NCI-H1105 (cell line): ENCODE results near the gene TOR1B.

Experiments
- DNase-seq: peaks from one replicate; lab custom pipeline; 2025; lab: John Stamatoyannopoulos, UW

The TOR1B gene

DNA sequence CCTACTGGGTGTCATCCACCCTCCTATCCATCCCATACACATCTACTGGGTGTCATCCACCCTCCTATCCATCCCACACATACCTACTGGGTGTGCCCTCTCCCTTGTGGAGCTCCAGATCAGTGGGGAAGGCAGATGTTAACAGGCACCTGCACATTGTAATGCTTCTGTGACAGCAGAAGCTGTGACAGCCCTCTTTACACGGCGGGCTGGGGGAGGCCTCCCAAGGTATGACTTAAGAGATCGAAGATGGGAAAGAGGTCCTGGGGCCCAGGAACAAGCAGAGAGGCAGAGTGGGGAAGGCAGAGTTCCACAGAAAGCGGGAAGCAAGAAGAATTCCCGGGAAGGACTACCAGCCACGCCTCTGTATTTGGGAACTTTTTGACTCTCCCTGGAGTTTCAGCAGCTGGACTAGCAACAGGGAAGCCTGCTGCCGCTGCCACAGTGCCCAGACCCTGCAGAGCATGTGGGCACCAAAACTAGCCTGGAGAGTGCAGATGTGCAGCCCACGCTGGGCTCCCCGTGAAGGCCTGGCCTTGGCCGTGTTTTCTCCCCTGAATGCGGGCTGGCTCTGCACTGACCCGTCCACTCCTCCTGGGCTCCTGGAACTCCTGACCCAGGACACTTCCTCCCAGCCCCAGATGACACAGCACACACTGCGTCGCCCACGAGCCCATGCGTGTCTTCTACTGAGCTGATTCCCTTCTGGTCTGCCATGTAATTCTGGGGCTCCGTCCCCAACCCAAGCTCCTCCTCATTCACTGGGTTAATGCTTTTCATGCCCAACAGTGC, 11.6 kb downstream of the TOR1B start:
- no peak for DNase-seq

DNA sequence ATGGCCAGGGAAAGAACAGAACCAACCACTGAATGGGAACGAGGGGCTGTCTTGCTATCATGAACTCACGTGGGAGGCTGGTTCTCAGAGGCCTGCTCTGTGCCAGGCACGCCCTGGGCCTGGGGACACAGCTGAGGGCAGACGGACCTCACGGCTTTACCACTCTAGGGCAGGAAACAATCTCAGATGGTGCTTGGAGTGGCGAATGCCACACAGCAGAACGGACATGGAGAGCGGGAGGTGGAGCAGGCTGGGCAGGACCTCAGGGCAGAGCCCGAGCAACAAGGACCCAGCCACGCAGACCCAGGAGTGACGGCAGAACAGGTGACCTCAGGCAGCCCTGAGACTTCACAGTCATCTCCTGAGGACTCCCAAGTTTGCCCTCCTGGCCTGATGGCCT, 12.3 kb downstream of the TOR1B start:
- no peak for DNase-seq

DNA sequence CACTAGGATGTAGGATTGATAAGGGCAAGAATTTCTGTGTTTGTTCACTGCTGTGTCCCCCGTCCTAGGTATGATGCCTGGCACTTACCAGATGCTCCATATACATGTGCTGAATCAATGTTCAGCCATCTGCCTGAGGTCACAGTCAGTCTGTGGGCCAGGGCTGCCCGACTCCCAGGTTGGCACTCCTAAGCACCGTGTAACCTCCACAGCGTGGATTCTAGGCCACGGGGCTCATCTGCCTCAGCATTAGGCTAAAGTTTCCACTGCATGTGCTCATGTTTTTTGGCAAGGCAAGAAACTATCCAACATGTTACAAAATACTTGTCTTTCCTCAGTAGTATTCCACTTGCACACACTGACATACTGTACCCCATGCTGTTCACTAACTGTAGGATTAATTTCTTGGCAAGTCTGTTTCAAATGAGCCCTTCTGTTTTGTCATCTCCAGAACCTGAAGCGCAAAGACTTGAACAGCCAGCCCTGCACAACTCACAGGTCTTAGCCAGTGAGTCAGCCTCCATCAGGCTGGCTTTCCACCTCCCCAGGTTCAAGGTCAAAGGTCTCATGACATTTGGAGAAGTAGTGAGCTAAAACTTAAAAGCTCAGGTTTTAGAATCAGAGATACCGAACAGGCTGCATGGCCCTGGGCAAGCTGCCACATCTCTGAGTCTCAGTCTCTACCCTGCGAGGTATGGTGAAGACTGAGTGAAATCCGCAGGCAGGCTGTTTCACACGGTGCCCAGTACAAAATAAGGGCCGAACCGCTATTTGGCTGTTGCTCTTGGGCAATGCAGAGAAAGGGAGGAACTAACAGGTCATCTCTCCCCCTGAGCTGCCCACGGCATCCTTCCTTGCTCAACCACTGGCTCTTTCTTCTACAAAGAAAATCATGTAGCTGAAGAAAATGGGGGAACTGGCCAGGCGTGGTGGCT, 13.8 kb downstream of the TOR1B start:
- DNase-seq, result no peak

DNA sequence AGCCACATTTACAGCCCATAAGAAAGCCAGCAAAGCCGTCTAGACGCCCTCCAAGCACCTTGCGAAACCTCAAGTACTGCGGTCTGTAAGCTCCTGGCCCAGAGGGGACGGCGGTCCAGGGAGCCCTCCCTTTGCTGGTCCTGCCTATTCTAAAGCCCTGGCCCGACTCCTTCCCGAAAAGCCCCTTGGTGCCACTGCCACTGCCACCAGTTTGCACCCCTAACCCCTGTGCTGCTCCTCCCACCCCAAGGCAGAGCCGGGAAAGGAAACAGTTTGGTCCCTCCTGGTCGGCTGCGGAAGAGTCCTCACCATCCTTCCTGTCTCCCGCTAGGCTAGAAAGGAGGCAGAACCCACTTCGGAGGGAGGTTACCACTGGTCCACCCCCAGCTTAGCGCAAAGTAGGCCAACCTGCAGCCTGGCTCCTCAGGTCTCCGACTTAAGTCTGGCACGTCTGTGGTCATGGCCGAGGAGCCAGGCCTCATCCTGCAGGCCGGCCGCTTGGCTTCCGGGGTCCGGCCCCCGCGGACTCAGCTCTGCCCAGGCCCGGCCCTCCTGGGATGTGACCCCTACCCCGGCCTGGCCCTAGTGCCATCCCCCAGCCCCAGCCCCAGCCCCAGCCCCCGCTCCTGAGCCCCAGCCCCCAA, 20.0 kb downstream of the TOR1B start:
- DNase-seq, result no peak

DNA sequence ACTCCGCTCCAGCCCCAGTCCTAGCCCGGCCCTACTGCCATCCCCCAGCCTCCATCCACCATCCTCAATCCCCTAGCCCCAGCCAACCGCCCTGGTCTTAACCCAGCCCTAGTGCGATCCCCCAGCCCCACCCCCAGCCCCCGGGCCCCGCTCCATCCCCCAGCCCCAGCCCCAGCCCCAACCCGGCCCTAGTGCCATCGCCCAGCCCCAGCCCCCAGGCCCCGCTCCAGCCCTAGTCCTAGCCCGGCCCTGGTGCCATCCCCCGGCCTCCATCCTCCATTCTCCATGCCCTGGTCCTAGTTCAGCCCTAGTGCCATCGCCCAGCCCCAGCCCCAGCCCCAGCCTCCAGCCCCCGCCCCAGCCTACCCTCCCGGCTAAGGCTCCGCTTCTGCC, 20.6 kb downstream of the TOR1B start:
- no peak for DNase-seq

DNA sequence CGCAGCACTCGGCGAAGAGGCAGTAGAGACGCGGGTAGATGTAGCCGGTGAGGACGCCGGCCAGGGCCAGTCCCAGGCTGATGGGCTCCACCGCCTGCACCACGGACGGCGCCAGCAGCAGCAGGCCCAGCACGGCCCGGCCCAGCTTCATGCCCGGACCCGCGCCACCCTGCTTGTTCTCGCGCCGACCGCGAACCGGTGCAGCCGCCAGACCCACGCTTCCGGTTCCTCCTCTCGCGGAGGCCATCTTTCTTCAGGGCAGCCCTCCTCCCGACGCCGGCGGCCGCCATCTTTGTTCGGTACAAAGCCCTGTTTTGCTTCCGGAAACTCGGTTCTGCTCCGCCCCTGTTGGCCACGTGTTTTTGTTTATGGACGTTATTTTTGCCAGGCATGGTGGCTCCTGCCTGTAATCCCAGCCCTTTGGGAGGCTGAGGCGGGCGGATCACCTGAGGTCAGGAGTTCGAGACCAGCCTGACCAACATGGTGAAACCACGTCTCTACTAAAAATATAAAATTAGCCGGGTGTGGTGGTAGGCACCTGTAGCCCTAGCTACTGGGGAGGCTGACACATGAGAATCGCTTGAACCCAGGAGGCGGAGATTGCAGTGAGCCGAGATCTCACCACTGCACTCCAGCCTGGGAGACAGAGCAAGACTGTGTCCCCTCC, 21.1 kb downstream of the TOR1B start, which contains the start of gene TOR1A:
Gene TOR1A (minus strand): TSS at position 202 of the 667 bp plus-strand sequence. CDS start 51 bp downstream, at position 151.
- DNase-seq, result peak; percentile 92

DNA sequence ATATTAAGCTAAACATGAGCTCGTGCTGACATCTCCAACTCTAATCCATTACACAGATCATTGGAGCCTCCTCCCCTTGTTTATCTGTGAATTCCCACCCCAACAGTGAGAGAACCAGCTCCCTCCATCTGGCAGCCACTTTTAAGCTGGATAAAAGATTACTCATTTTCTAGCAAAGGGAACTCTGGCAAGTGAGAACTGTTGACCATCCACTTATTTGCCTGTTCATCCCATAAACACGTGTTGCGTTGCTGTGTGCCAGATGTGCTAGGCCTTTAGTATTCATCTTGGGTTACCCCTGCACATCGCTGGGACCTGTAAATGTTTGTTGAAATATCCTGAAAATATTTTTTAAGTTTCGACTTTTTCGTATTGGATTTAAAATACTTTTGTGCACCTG, 23.4 kb downstream of the TOR1B start:
- no peak for DNase-seq

DNA sequence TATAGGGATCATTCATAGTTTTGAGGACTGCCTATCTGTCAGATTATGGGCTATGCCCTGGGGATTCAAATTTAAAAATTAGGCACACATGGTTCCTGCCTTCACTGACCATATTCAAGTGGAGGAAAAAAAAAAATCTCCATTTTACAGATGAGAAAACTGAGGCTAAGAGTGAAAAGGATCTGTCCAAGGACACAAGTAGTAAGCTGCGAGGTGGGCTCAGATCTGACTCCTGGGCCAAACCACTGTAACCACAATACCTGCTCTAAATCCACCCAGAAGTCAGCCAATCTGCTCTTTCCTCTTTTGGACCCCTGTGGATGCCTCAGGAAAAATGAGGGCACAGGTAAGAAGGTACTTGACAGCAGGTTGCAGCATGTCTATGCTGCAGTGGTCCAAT, 23.8 kb downstream of the TOR1B start:
- no peak for DNase-seq

DNA sequence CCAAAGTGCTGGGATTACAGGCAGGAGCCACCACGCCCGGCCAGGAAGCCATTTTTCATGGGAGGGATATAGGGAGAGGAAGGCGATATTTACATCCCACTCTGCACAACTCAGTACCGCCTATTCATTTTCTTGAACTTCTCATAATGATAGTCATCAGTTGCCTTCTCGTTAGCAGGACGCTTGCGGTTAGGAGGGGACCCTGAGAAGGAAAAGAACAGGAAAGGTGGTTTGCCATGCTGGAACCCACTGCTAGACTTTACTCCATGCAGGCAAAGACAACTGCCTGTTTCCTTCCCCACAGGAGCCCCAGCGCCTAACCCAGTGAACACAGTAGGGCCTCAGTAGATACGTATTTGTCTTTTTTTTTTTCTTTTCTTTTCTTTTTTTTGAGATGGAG, 25.1 kb downstream of the TOR1B start:
- no peak for DNase-seq

DNA sequence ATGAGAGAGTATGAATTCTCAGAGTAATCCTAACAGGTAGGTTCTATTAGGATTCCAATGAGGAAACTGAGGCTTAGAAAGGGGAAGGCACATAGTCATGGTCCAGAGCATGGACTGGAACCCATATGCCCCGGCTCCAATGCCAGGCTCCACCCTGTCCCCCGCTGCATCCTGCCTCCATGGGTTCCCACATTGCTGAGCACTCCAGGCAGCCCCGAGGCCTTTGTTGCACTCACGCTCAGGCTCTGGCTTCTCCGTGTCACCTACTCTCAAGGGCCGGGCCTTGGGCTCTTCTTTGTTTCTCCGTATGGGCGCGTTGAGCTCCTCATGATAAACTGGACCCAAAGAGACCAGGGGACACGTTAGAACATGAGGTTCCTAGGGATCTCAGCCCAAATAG, 26.0 kb downstream of the TOR1B start:
- no peak for DNase-seq

DNA sequence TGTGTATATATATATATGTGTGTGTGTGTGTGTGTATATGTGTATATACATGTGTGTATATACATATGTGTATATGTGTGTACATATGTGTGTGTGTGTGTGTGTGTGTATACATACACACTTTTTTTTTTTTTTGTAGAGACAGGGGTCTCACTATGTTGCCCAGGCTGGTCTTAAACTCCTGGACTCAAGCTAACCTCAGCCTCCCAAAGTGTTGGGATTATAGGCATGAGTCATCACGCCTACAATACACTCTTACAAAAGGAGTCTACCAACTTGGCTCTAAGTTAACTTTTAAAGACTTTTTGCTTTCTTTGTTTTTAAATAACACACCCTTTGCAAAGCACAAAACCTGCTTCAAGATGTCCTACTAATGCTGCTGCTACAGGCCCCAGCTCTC, 30.0 kb downstream of the TOR1B start:
- DNase-seq, result no peak

DNA sequence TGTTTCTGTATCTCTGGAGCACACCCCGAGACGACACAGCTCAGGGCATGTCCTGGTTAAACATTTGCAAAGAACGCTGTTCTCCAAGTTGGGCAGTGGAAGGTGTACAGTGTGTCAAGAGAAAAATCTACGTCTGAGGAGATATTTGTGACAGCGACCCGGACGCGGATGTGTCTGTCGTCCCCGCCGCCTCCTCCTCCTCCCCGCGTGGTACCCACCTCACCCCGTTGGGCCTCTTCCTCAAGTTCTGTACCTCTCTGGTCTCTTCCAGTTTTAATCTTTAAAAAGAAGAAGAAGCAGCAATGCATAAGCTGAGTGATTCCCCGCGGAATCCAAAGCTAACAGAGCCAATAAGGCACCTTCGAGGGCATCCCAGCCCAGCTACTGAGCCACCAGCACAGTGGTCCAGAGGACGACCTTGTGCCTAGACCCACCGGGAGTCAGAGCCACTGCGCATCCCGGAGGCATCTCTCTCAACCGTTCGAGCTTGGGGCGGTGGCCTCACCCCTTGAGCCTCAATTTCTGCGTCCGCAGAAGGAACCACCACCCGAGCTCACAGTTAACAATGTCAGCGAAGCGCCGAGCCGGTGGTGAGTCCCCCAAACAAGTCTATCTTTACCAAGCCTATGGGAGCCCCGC, 31.6 kb downstream of the TOR1B start:
- no peak for DNase-seq

DNA sequence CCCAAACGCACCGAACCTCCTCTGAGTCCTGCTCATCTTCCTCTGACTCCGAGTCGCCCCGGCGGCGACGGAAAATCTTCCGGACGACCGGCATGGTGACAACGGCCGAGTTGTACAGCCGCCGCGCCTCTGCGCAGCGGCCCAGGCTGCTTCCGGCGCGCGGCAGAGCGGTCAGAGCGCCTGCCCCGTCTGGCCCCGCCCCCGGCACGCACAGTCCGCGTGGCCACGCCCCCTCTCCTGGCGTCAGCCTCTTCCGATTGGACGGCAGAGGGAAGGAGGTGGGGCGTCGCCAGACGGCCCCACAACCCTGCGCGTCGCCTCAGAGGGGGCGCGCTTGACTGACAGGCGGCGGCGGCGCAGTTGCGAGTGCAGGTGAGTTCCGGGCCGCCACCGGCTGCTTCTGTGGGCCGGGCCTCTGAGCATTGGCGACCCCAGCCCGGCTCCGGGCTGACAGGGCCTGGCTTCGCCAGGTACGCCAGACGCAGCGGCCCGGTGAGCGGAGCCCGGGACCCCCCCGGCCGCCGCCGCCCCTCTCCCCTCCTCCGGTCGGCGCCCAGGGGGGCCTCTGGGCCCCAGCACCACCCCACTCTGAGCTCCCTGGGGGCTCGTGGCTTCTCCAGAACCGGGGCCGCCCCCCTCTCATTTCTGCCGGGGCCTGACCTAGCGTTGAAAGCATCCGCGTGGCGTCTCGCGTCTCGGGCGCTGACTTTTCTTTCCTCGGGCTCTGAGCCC, 32.3 kb downstream of the TOR1B start, which contains the start of the genes C9orf78 and USP20:
Gene C9orf78 (minus strand): TSS at position 148 of the 732 bp plus-strand sequence. CDS start 54 bp downstream, at position 94.
Gene USP20 (plus strand): TSS at position 331 of the 732 bp plus-strand sequence. CDS start 17,098 bp downstream, outside the sequence.
- peak; percentile 98 for DNase-seq

DNA sequence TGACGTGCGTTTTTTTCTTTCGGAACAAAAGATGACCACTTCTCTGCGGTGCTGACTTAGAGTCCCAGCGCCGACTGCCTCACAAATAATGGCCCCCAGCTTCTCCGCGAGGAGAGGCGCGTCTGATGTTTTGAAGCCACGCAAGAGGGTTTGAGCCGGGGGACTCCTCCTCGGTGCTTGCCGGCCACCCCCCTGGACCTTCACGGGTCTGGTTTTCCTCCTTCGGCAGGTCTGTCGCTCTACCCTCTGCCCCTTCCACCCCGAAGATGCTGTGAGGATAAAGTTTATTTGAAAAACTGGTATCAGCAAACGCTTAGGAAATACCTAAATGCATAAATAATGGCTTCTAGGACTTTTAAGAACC, 32.9 kb downstream of the TOR1B start:
- no peak for DNase-seq

DNA sequence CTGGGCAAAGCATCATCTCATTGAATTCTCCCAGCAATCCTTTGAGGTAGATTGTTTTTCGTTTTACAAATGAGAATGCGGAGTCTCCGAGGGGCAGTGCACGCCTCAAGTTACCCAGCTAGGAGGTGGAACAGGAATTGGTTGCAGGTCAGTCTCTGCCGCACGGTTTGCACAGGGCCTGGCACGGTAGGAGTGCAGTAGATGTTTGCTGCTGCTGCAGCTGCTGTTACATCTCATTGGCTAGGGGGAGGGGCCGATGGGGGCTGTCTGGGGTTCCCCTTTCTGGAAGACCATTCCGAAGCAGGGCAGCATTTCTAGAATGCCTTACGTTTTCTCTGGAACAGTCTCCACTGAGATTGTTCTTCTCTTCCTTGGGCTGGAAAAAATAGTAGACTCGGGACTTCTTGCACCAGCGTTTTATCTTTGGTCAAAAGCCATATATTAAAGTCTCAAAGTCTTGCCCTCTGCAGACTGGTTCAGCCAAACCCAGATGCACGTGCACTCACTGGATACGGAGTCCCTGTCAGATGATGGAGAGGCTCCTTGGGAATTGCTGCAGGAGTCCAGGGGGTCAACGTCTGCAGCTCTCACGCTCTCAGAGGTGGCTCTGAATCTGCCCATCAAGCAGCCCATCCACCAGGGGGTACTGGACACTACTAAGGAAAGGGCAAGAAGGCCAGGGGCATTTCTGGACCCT, 33.5 kb downstream of the TOR1B start:
- no peak for DNase-seq

DNA sequence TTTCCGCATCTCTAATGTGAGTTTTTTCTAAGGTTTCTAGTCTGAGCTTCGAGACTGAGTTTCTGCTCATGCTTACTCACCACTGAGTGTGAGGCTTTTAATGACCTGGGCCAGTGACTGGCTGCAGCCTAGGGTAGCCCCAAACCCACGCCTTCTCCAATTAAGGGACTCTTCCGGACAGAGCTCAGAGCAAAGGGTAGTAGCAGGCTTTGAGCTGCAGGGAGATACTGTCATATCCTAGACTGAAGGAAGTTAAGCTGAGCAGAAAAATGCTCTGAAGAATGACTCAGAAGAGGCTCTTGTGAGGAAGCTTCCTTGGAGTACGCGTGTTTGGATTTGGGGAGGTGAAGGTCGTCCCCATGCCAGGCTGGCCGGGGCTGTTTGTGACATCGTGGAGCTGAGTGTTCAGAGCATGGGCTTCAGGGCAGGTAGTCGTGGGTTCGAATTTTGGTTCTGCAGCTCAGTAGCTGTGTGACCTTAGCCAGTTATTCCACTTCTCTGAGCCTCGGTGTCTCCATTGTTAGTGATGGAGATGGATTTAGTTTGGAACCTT, 35.8 kb downstream of the TOR1B start:
- no peak for DNase-seq

DNA sequence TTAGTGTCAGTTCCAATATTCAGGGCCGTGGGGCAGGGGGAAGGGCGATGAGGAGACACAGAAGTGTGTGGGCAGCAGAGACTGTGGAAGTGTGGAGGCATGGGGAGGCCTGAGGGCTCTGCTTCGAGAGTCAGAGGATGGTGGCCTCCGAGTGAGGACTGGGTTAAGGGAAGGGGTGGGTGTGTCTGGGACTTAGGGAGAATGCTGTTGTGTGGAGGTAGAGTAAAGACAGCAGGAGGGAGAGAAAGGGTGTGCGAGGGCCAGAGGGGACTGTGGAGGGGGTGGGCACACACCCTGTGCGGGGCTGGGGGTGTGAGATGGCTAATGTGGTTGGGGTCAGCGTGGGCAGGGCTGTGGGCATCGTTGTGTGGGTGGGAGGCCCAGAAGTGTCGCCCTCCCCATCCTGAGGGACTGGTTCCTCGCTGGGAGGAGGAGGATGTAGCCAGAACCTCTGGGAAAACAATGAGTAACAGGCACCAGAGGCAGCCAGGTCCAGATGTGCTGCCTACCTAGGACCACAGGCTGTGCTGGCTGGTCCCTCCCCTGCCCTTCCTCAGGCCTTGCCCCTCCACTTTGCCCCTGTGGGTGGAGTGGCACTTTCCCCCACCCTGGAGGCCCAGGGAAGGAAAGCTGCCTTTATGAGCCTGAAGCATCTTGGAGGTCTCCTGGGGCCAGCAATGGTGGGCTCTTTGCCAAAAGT, 36.5 kb downstream of the TOR1B start:
- no peak for DNase-seq

DNA sequence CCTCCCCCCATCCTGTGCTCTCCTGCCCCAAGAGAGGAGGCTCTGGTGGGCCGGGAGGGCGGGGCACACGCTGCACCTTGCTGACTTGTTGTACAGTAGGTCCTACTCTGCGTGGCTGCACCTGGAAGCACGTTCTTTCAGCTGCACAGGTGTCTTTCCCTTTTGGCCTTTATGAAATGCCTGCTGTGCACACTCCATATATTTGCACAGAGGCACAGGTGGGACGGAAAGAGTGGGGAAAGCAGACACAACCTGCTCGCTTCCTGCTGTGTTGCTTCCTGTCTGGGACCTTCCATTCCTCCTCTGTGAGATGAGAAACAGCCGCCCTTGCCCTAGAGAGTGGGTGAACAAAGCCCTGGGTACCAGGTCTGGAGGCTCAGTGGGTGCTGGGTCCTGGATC, 37.0 kb downstream of the TOR1B start:
- DNase-seq, result no peak

DNA sequence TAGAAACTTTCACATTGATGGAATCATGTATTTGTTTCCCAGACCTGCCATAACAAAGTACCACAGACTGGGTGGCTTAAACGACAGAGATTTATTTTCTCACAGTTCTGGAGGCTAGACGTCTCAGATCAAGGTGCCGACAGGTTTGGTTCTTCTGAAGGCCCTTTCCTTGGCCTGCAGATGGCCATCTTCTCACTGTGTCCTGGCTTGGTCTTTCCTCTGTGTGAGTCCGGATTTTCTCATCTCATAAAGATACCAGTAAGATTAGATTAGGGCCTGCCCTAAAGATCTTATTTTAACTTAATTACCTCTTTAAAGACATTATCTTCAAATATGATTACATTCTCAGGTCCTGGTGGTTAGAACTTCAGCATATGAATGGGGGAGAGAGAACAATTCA, 38.1 kb downstream of the TOR1B start:
- DNase-seq, result no peak
